Keratinocyte (primary cell): ENCODE results near the gene SH3BP5L. TPM values are rescaled to one million over a fixed set of nuclear protein-coding genes. Genes with fewer than 3 reads are reported as not detected.

Experiments used
- DNase-seq: peaks from one replicate; pipeline ENCODE4 v3.0.0-alpha.2; 2011; ENCODE audit warnings: low read depth, missing footprints, low spot score
- FAIRE-seq: peaks from 2 replicates; lab custom pipeline; 2011; peaks lifted over from hg19 to GRCh38; lab: Jason Lieb, UNC
- H2AFZ ChIP-seq: 2 replicates; pipeline ENCODE4 v1.6.0; 2012; ENCODE audit warnings: low read length, control low read depth, inconsistent platforms; ENCODE audit not compliant: control insufficient read depth
- H3K27ac ChIP-seq: 2 replicates; pipeline ENCODE4 v1.5.1; 2011; ENCODE audit warnings: low read length; ENCODE audit not compliant: control insufficient read depth, insufficient read depth
- H3K27me3 ChIP-seq: 3 replicates; pipeline ENCODE4 v1.6.0; 2011; ENCODE audit warnings: low read length; ENCODE audit not compliant: control insufficient read depth, insufficient read depth; ENCODE audit errors: extremely low read depth
- H3K36me3 ChIP-seq, 2 experiments: 2 replicates in 1 of 2; 3 replicates in 1 of 2; pipeline ENCODE4 v1.5.1; 2011; ENCODE audit warnings: low read length in 2 of 2, mild to moderate bottlenecking in 1 of 2; ENCODE audit not compliant: control insufficient read depth in 2 of 2, insufficient read depth in 2 of 2; ENCODE audit errors: extremely low read depth in 1 of 2
- H3K4me1 ChIP-seq: 3 replicates; pipeline ENCODE4 v1.5.1; 2011; ENCODE audit warnings: low read length; ENCODE audit not compliant: control insufficient read depth, insufficient read depth; ENCODE audit errors: extremely low read depth
- H3K4me2 ChIP-seq: 3 replicates; pipeline ENCODE4 v1.6.0; 2011; ENCODE audit warnings: low read depth, low read length; ENCODE audit not compliant: control insufficient read depth, insufficient read depth; ENCODE audit errors: extremely low read depth
- H3K4me3 ChIP-seq, 3 experiments: fragments of 200-600 bp in 1 of 3; sonication (generic) in 1 of 3; 2 replicates in 2 of 3; 3 replicates in 1 of 3; pipeline ENCODE4 v1.5.1; 2011 to 2016; ENCODE audit warnings: low read length in 3 of 3, mild to moderate bottlenecking in 3 of 3, control low read depth in 2 of 3, inconsistent platforms in 1 of 3, low read depth in 1 of 3, mixed read lengths in 1 of 3, mixed run types in 1 of 3, moderate library complexity in 1 of 3; ENCODE audit not compliant: control insufficient read depth in 2 of 3, insufficient read depth in 2 of 3; ENCODE audit errors: extremely low read depth in 1 of 3
- H3K79me2 ChIP-seq: 2 replicates; pipeline ENCODE4 v1.6.0; 2012; ENCODE audit warnings: low read length; ENCODE audit not compliant: control insufficient read depth, insufficient read depth
- H3K9ac ChIP-seq: 3 replicates; pipeline ENCODE4 v1.6.0; 2011; ENCODE audit warnings: low read length; ENCODE audit not compliant: control insufficient read depth, insufficient read depth; ENCODE audit errors: extremely low read depth
- H3K9me1 ChIP-seq: 3 replicates; pipeline ENCODE4 v1.6.0; 2011; ENCODE audit warnings: low read length; ENCODE audit not compliant: control insufficient read depth, insufficient read depth; ENCODE audit errors: extremely low read depth
- H3K9me3 ChIP-seq: 2 replicates; pipeline ENCODE4 v1.5.1; 2012; ENCODE audit warnings: low read depth, low read length; ENCODE audit not compliant: control insufficient read depth
- H4K20me1 ChIP-seq: 3 replicates; pipeline ENCODE4 v1.6.0; 2011; ENCODE audit warnings: low read length; ENCODE audit not compliant: control insufficient read depth, insufficient read depth; ENCODE audit errors: extremely low read depth
- EZH2 ChIP-seq: IDR thresholded peaks from one replicate; pipeline ENCODE4 v1.6.1; 2012; ENCODE audit warnings: inconsistent platforms, mild to moderate bottlenecking, low read length, moderate library complexity
- dilution Hi-C: fragments of 300-500 bp; cut with MboI; formaldehyde crosslinking; loops from one replicate; pipeline ENCODE4 v1.7.0; 2020; ENCODE audit warnings: low sequenced_read_pairs; ENCODE audit not compliant: extremely low pct_ligation_motif_present
- polyA plus RNA-seq, 5 experiments: library from polyadenylated mRNA; depleted of rRNA in 3 of 5; stranded (reverse) in 3 of 5; stranded (forward) in 1 of 5; unstranded in 1 of 5; fragments of >200 nt; gene quantifications; 1 replicate in 1 of 5; 2 replicates in 3 of 5; 3 replicates in 1 of 5; pipeline versions ENCODE4 v1.2.1 to v1.2.3, GENCODE V29; 2011 to 2012; ENCODE audit warnings: missing spikeins in 2 of 5, low read depth in 1 of 5, low replicate concordance in 1 of 5
- TF ChIP-seq, protein P1 (sequence below), 3 experiments: IDR thresholded peaks in 1 of 3; conservative IDR thresholded peaks in 1 of 3; optimal IDR thresholded peaks in 1 of 3; 2 replicates in 2 of 3; 3 replicates in 1 of 3; pipeline versions ENCODE3 to v1.5.1; 2011; ENCODE audit warnings: low read length in 3 of 3, mild to moderate bottlenecking in 3 of 3, moderate library complexity in 2 of 3, control low read depth in 1 of 3, inconsistent platforms in 1 of 3; ENCODE audit not compliant: insufficient read depth in 2 of 3; ENCODE audit errors: extremely low read depth in 1 of 3

The SH3BP5L gene
- polyA plus RNA-seq, 1 donor (not counting 4 experiments of a cell fraction or from before 2014, with no cell fraction given) = 13.2 TPM

DNA sequence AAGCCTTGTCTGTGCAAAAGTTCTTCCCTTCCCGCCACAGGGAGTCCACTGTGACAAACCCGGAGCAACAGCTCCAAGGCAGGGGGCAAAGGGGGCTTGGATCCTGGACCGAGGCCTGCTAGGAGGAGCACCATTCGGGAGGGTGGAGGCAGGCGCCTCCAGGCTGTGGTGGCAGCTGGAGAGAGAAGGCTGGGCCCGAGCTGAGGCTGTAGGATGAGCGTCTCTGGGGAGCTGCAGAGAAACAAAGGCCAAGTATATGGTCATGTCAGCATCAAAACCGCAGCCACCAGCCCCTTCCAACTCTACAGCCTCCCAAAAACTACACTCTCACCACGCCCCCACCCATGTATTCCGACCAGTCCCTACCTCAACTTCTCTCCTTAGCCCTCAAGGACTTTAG, 579 bp downstream of the SH3BP5L start:
- peaks cover 24% of the 10 kb centered on the region for H3K4me1 ChIP-seq
- H3K27ac ChIP-seq = peak overlapping the region; percentile 95
- TF ChIP-seq, protein P1, sequence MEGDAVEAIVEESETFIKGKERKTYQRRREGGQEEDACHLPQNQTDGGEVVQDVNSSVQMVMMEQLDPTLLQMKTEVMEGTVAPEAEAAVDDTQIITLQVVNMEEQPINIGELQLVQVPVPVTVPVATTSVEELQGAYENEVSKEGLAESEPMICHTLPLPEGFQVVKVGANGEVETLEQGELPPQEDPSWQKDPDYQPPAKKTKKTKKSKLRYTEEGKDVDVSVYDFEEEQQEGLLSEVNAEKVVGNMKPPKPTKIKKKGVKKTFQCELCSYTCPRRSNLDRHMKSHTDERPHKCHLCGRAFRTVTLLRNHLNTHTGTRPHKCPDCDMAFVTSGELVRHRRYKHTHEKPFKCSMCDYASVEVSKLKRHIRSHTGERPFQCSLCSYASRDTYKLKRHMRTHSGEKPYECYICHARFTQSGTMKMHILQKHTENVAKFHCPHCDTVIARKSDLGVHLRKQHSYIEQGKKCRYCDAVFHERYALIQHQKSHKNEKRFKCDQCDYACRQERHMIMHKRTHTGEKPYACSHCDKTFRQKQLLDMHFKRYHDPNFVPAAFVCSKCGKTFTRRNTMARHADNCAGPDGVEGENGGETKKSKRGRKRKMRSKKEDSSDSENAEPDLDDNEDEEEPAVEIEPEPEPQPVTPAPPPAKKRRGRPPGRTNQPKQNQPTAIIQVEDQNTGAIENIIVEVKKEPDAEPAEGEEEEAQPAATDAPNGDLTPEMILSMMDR (optimal IDR thresholded peaks at IDR 0.05 in 1 of 3, IDR thresholded peaks at IDR 0.05 in 1 of 3, conservative IDR thresholded peaks at IDR 0.05 in 1 of 3; ENCODE audit: extremely low read depth in 1 of 3, insufficient read depth in 2 of 3, low read length in 3 of 3) = no peak
- no peak for TF ChIP-seq EZH2
- H3K9me1 ChIP-seq = peaks cover 2% of the 10 kb centered on the region
- H3K9me3 ChIP-seq = no peaks in the 10 kb centered on the region
- DNase-seq (no peak), FAIRE-seq (no peak)
- H3K4me3 ChIP-seq = peak overlapping the region; percentile 79 to 98 (median 97)
- H2AFZ ChIP-seq = peak overlapping the region; percentile 100
- no peaks in the 10 kb centered on the region for H3K27me3 ChIP-seq
- peaks cover 8 to 15% of the 10 kb centered on the region in 2 experiments for H3K36me3 ChIP-seq
- peaks cover 51% of the 10 kb centered on the region for H3K79me2 ChIP-seq
- no peaks in the 10 kb centered on the region for H4K20me1 ChIP-seq
- peak overlapping the region; percentile 94 for H3K9ac ChIP-seq
- dilution Hi-C loops = no loop called here
- H3K4me2 ChIP-seq = peak overlapping the region; percentile 96

DNA sequence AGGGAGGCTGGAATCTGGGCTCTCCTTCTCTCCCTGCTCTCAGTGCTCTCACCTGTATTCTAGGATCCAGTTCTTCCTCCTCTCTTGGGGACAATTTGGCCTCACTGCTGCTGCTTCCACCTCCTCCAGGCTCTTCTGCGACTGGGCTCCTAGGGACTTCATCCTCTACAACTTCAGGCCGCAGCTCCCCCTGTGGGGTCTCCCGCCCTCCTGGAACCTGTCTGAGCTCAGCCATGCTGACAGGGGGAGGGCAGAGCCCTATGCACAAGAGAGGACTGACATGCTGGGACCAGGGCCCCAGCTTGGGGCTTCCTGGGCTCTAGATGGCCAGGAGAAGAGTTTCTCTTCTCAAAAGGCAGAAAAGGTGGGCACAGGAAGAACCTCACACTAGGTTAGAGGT, 1.0 kb downstream of the SH3BP5L start:
- TF ChIP-seq, protein P1 (optimal IDR thresholded peaks at IDR 0.05 in 1 of 3, IDR thresholded peaks at IDR 0.05 in 1 of 3, conservative IDR thresholded peaks at IDR 0.05 in 1 of 3; ENCODE audit: extremely low read depth in 1 of 3, insufficient read depth in 2 of 3, low read length in 3 of 3) = no peak
- TF ChIP-seq EZH2 = no peak
- FAIRE-seq (no peak), DNase-seq (no peak)
- no peak overlapping the region for H3K27ac ChIP-seq
- no peaks in the 10 kb centered on the region for H4K20me1 ChIP-seq
- H3K9ac ChIP-seq = peak overlapping the region; percentile 94
- H3K79me2 ChIP-seq = peaks cover 54% of the 10 kb centered on the region
- peak overlapping the region; percentile 79 to 98 (median 97) for H3K4me3 ChIP-seq
- peaks cover 24% of the 10 kb centered on the region for H3K4me1 ChIP-seq
- H3K9me3 ChIP-seq = no peaks in the 10 kb centered on the region
- H3K9me1 ChIP-seq = peaks cover 2% of the 10 kb centered on the region
- no peak overlapping the region for H2AFZ ChIP-seq
- dilution Hi-C loops = no loop called here
- peaks cover 8 to 18% of the 10 kb centered on the region in 2 experiments for H3K36me3 ChIP-seq
- H3K27me3 ChIP-seq = no peaks in the 10 kb centered on the region
- peak overlapping the region; percentile 96 for H3K4me2 ChIP-seq
